ENCODE data around the gene TRAPPC2L.

TRAPPC2L gene

GRCh38 chr16:88879788-88880055 is 22.8 kb downstream of the TRAPPC2L start:
- no peak overlapping the region for H3K27ac ChIP-seq
- H3K9me3 ChIP-seq: no peaks in the 10 kb centered on the region
- no peaks in the 10 kb centered on the region for H3K4me1 ChIP-seq (ENCODE audit: control insufficient read depth in 1 of 2, insufficient read depth in 1 of 2, low read depth in 1 of 2, low read length in 1 of 2)
- no peak overlapping the region for H3K4me3 ChIP-seq (ENCODE audit: low read depth in 1 of 2, low read length in 1 of 2)
- no peaks in the 10 kb centered on the region for H3K27me3 ChIP-seq
- H3K36me3 ChIP-seq: peaks cover 100% of the 10 kb centered on the region
- no peak for TF ChIP-seq CTCF (IDR thresholded peaks at IDR 0.05)

- peaks cover 100% of the 10 kb centered on the region for H3K36me3 ChIP-seq
- no peaks in the 10 kb centered on the region for H3K4me1 ChIP-seq (ENCODE audit: control insufficient read depth in 1 of 2, insufficient read depth in 1 of 2, low read depth in 1 of 2, low read length in 1 of 2)
- TF ChIP-seq CTCF (IDR thresholded peaks at IDR 0.05): no peak
- no peaks in the 10 kb centered on the region for H3K9me3 ChIP-seq
- no peaks in the 10 kb centered on the region for H3K27me3 ChIP-seq
- no peak overlapping the region for H3K4me3 ChIP-seq (ENCODE audit: low read depth in 1 of 2, low read length in 1 of 2)
- H3K27ac ChIP-seq: no peak overlapping the region
Measured at GRCh38 chr16:88880226-88881006, 23.5 kb downstream of the TRAPPC2L start.

GRCh38 chr16:88881007-88881615 is 24.2 kb downstream of the TRAPPC2L start:
- no peak for TF ChIP-seq CTCF (IDR thresholded peaks at IDR 0.05)
- no peak overlapping the region for H3K4me3 ChIP-seq (ENCODE audit: low read depth in 1 of 2, low read length in 1 of 2)
- no peak overlapping the region for H3K27ac ChIP-seq
- peaks cover 100% of the 10 kb centered on the region for H3K36me3 ChIP-seq
- no peaks in the 10 kb centered on the region for H3K4me1 ChIP-seq (ENCODE audit: control insufficient read depth in 1 of 2, insufficient read depth in 1 of 2, low read depth in 1 of 2, low read length in 1 of 2)
- H3K27me3 ChIP-seq: no peaks in the 10 kb centered on the region
- H3K9me3 ChIP-seq: no peaks in the 10 kb centered on the region

GRCh38 chr16:88881675-88882357 is 24.9 kb downstream of the TRAPPC2L start:
- H3K4me3 ChIP-seq (ENCODE audit: low read depth in 1 of 2, low read length in 1 of 2): no peak overlapping the region

More at GRCh38 chr16:88881675-88882357, 24.9 kb downstream of the TRAPPC2L start:
- H3K27ac ChIP-seq: no peak overlapping the region
- H3K4me1 ChIP-seq (ENCODE audit: control insufficient read depth in 1 of 2, insufficient read depth in 1 of 2, low read depth in 1 of 2, low read length in 1 of 2): no peaks in the 10 kb centered on the region
- H3K36me3 ChIP-seq: peaks cover 100% of the 10 kb centered on the region
- no peaks in the 10 kb centered on the region for H3K27me3 ChIP-seq
- no peaks in the 10 kb centered on the region for H3K9me3 ChIP-seq
- TF ChIP-seq CTCF (IDR thresholded peaks at IDR 0.05): no peak

All from neutrophil (primary cell).